Measurements from ENCODE around the gene PIP5K1A. TPM values are rescaled to one million over a fixed set of nuclear protein-coding genes. Genes with fewer than 3 reads are reported as not detected.

PIP5K1A gene
- total RNA-seq, 1 donor from 2014 or later = 47.9 TPM

- peaks cover 41% of the 10 kb centered on the region for H3K36me3 ChIP-seq
- ATAC-seq = no peak
- H3K27me3 ChIP-seq (ENCODE audit: low read depth) = no peaks in the 10 kb centered on the region
- H3K4me1 ChIP-seq = peaks cover 19% of the 10 kb centered on the region
- H3K27ac ChIP-seq = peak overlapping the region; percentile 97
- intact Hi-C loops (cut with DNase I) = no loop called here
- no peaks in the 10 kb centered on the region for H3K9me3 ChIP-seq
- TF ChIP-seq CTCF (IDR thresholded peaks at IDR 0.05) = no peak
- H3K4me3 ChIP-seq = peak overlapping the region; percentile 89
- DNase-seq = no peak
These were observed 85.7 kb downstream of the PIP5K1A start for GRCh38 chr1:151284013-151284577.

GRCh38 chr1:151286619-151287340, 88.4 kb downstream of the PIP5K1A start:
- intact Hi-C loops (cut with DNase I) = no loop called here
- no peak for DNase-seq

GRCh38 chr1:151287341-151287699, 89.0 kb downstream of the PIP5K1A start:
- Histone ChIP-seq H3K27me3 (ENCODE audit: low read depth) (no peaks in the 10 kb centered on the region), H3K36me3 (peaks cover 73% of the 10 kb centered on the region), H3K27ac (no peak overlapping the region), H3K4me1 (peaks cover 15% of the 10 kb centered on the region), H3K9me3 (no peaks in the 10 kb centered on the region), H3K4me3 (no peak overlapping the region)
- intact Hi-C loops (cut with DNase I) = no loop called here
- no peak for DNase-seq
- ATAC-seq = no peak
- TF ChIP-seq CTCF (IDR thresholded peaks at IDR 0.05) = no peak

More at GRCh38 chr1:151286619-151287340, 88.4 kb downstream of the PIP5K1A start:
- Histone ChIP-seq H3K36me3 (peaks cover 67% of the 10 kb centered on the region), H3K27me3 (ENCODE audit: low read depth) (no peaks in the 10 kb centered on the region), H3K4me3 (no peak overlapping the region), H3K9me3 (no peaks in the 10 kb centered on the region), H3K27ac (no peak overlapping the region), H3K4me1 (peaks cover 15% of the 10 kb centered on the region)
- no peak for TF ChIP-seq CTCF (IDR thresholded peaks at IDR 0.05)
- ATAC-seq = no peak

- Histone ChIP-seq H3K36me3 (peaks cover 79% of the 10 kb centered on the region), H3K27ac (no peak overlapping the region), H3K4me3 (no peak overlapping the region), H3K4me1 (peaks cover 15% of the 10 kb centered on the region), H3K27me3 (ENCODE audit: low read depth) (no peaks in the 10 kb centered on the region), H3K9me3 (no peaks in the 10 kb centered on the region)
- TF ChIP-seq CTCF (IDR thresholded peaks at IDR 0.05) = no peak
- intact Hi-C loops (cut with DNase I) = no loop called here
- DNase-seq = no peak
- ATAC-seq = no peak
These were observed 89.6 kb downstream of the PIP5K1A start for GRCh38 chr1:151287767-151288500.

GRCh38 chr1:151288502-151288901, 90.2 kb downstream of the PIP5K1A start:
- no peak for ATAC-seq
- intact Hi-C loops (cut with DNase I) = no loop called here
- no peak for TF ChIP-seq CTCF (IDR thresholded peaks at IDR 0.05)
- DNase-seq = no peak
- no peak overlapping the region for H3K4me3 ChIP-seq
- no peaks in the 10 kb centered on the region for H3K9me3 ChIP-seq
- no peaks in the 10 kb centered on the region for H3K27me3 ChIP-seq (ENCODE audit: low read depth)
- peaks cover 85% of the 10 kb centered on the region for H3K36me3 ChIP-seq
- H3K27ac ChIP-seq = no peak overlapping the region
- peaks cover 11% of the 10 kb centered on the region for H3K4me1 ChIP-seq
